Fibroblast of skin of left biceps (primary cell): Measurements from ENCODE around the gene LAMA1.
A peak's percentile ranks its signal among the peaks of the same experiment; 100 is the strongest.
"Not testable (repeated sequence)": the region's sequence is repeated elsewhere in the genome, so short reads cannot be mapped to it uniquely, and the experiment has no call there.

Source experiments
- DNase-seq, 2 experiments: peaks; one replicate each; pipeline ENCODE4 v3.0.0-alpha.2; 2013; ENCODE audit warnings: low read depth in 2 of 2

Gene LAMA1

GRCh38 chr18:6948281-6949055 lies 169.1 kb downstream of the LAMA1 start:
- DNase-seq = no peak

- DNase-seq = no peak
These were observed 170.1 kb downstream of the LAMA1 start for GRCh38 chr18:6947338-6948030.

- DNase-seq = no peak
These were observed 174.5 kb downstream of the LAMA1 start for GRCh38 chr18:6943143-6943542.

GRCh38 chr18:6942742-6943141 lies 174.9 kb downstream of the LAMA1 start:
- DNase-seq = no peak

GRCh38 chr18:6941996-6942395 lies 175.6 kb downstream of the LAMA1 start:
- DNase-seq = no peak

GRCh38 chr18:6940451-6940850 lies 177.1 kb downstream of the LAMA1 start:
- DNase-seq = no peak

GRCh38 chr18:6939972-6940371 lies 177.6 kb downstream of the LAMA1 start:
- no peak for DNase-seq

GRCh38 chr18:6938403-6938802 lies 179.2 kb downstream of the LAMA1 start:
- not testable (repeated sequence) for DNase-seq

GRCh38 chr18:6938003-6938402 lies 179.6 kb downstream of the LAMA1 start:
- DNase-seq = no peak

GRCh38 chr18:6934859-6935258 lies 182.7 kb downstream of the LAMA1 start:
- DNase-seq = no peak

- no peak for DNase-seq
These were observed 188.1 kb downstream of the LAMA1 start for GRCh38 chr18:6929370-6930102.

GRCh38 chr18:6928359-6928758 lies 189.2 kb downstream of the LAMA1 start:
- DNase-seq = no peak

- DNase-seq = no peak
These were observed 190.4 kb downstream of the LAMA1 start for GRCh38 chr18:6927153-6927552.

- no peak for DNase-seq
These were observed 194.4 kb downstream of the LAMA1 start for GRCh38 chr18:6923220-6923619.

GRCh38 chr18:6921571-6921970 lies 196.0 kb downstream of the LAMA1 start:
- no peak for DNase-seq

GRCh38 chr18:6920099-6920955 lies 197.3 kb downstream of the LAMA1 start:
- peak; percentile 35 to 39 for DNase-seq

GRCh38 chr18:6917072-6917471 lies 200.5 kb downstream of the LAMA1 start:
- no peak for DNase-seq

- no peak for DNase-seq
These were observed 216.2 kb downstream of the LAMA1 start for GRCh38 chr18:6901286-6901926.

GRCh38 chr18:6891788-6892187 lies 225.8 kb downstream of the LAMA1 start:
- no peak for DNase-seq
